ENCODE data around the gene EZR.

- TF ChIP-seq POLR2AphosphoS5 (IDR thresholded peaks at IDR 0.05; ENCODE audit: borderline replicate concordance, low read depth, low read length) (no peak), EZH2 (IDR thresholded peaks at IDR 0.05) (no peak), FOXP2 (optimal IDR thresholded peaks at IDR 0.05; ENCODE audit: control extremely low read depth, extremely low read length, insufficient read depth) (no peak)
These were observed 23.7 kb downstream of the EZR start for GRCh38 chr6:158795516-158795915.

Measured in SK-N-MC (cell line).